K562 (cell line): ENCODE measurements around the gene R3HDM2. TPM values are rescaled to one million over a fixed set of nuclear protein-coding genes. Genes with fewer than 3 reads are reported as not detected.
"Not testable (repeated sequence)": the region's sequence is repeated elsewhere in the genome, so short reads cannot be mapped to it uniquely, and the experiment has no call there.

Experiments used
- ATAC-seq: fragments of 200-7000 bp; cut with Tn5 transposase; 3 replicates; pipeline ENCODE4 v1.9.1; 2020; ENCODE audit warnings: moderate library complexity
- BruUV-seq: library from RNA; stranded (reverse); fragments of 400-500 nt; replicated peaks from 2 replicates; lab custom pipeline; 2021; lab: Mats Ljungman, UMichigan
- CTCF ChIA-PET: fragments of 300-600 bp; formaldehyde crosslinking; extraction: SDS; loops from one replicate; lab custom pipeline; 2021; ENCODE audit warnings: low intra/inter-chr PET ratio; lab: Yijun Ruan, JAX
- POLR2A ChIA-PET: fragments of 300-600, 350-650 bp; sonication (Branson Sonifier 250); formaldehyde crosslinking; extraction: SDS; loops from one replicate; lab custom pipeline; 2021; ENCODE audit warnings: antibody characterized with exemption, inconsistent platforms; lab: Yijun Ruan, JAX
- DNase-seq, 4 experiments: peaks; one replicate each; pipeline versions ENCODE4 v3.0.0 to v3.0.0-alpha.2; 2011 to 2018; ENCODE audit warnings: low spot score in 3 of 4, mixed read lengths in 3 of 4; ENCODE audit errors: extremely low read depth in 1 of 4
- FAIRE-seq: peaks from 2 replicates; lab custom pipeline; 2011; peaks lifted over from hg19 to GRCh38; lab: Jason Lieb, UNC
- H2AFZ ChIP-seq: 2 replicates; pipeline ENCODE4 v1.6.0; 2011; ENCODE audit warnings: low read depth, low read length, control low read depth, inconsistent platforms
- H3K27ac ChIP-seq: fragments of 200-600 bp; 3 replicates; pipeline ENCODE4 v1.8.0; 2011; ENCODE audit warnings: low read depth, mild to moderate bottlenecking, control low read depth, inconsistent platforms, low read length, moderate library complexity, mixed read lengths; ENCODE audit errors: extremely low read depth
- H3K27me3 ChIP-seq, 2 experiments: fragments of 300-600 bp in 1 of 2; 2 replicates in 1 of 2; 3 replicates in 1 of 2; pipeline versions ENCODE4 v1.6.0 to v1.8.0; 2011; ENCODE audit warnings: inconsistent platforms in 2 of 2, low read length in 2 of 2, mild to moderate bottlenecking in 1 of 2, mixed read lengths in 1 of 2, moderate library complexity in 1 of 2; ENCODE audit not compliant: control insufficient read depth in 2 of 2, insufficient read depth in 2 of 2
- H3K36me3 ChIP-seq: fragments of 300-600 bp; 3 replicates; pipeline ENCODE4 v1.8.0; 2011; ENCODE audit warnings: mild to moderate bottlenecking, low read length, inconsistent platforms; ENCODE audit not compliant: control insufficient read depth, insufficient read depth
- H3K4me1 ChIP-seq, 2 experiments: fragments of 200-600 bp in 1 of 2; replicated peaks in 1 of 2; 2 replicates in 1 of 2; 3 replicates in 1 of 2; pipeline versions ENCODE4 v1.5.1 to v1.8.0; 2011; ENCODE audit warnings: inconsistent platforms in 2 of 2, low read length in 2 of 2, mild to moderate bottlenecking in 1 of 2, mixed read lengths in 1 of 2, moderate library complexity in 1 of 2; ENCODE audit not compliant: control insufficient read depth in 2 of 2, insufficient read depth in 2 of 2
- H3K4me2 ChIP-seq: 2 replicates; pipeline ENCODE4 v1.6.1; 2011; ENCODE audit warnings: low read length, control low read depth, inconsistent platforms, mixed read lengths; ENCODE audit not compliant: insufficient read depth
- H3K4me3 ChIP-seq: fragments of 200-600 bp; sonication (generic), shearing (Covaris generic); 2 replicates; pipeline ENCODE4 v1.5.1; 2016; ENCODE audit warnings: control low read depth, inconsistent platforms
- H3K79me2 ChIP-seq: fragments of 200-600 bp; 3 replicates; pipeline ENCODE4 v1.8.0; 2011; ENCODE audit warnings: low read length, inconsistent platforms; ENCODE audit not compliant: control insufficient read depth, insufficient read depth
- H3K9ac ChIP-seq, 2 experiments: 2 replicates each; pipeline versions ENCODE4 v1.6.0 to v1.6.1; 2011; ENCODE audit warnings: low read depth in 2 of 2, low read length in 2 of 2, control low read depth in 1 of 2, inconsistent platforms in 1 of 2, mild to moderate bottlenecking in 1 of 2, mixed read lengths in 1 of 2; ENCODE audit not compliant: insufficient read depth in 1 of 2
- H3K9me1 ChIP-seq: one replicate; pipeline ENCODE4 v1.6.0; 2011; ENCODE audit warnings: inconsistent platforms, mild to moderate bottlenecking, low read length, moderate library complexity; ENCODE audit not compliant: control insufficient read depth, insufficient read depth
- H3K9me3 ChIP-seq: replicated peaks from 2 replicates; pipeline ENCODE4 v1.5.1; 2011; ENCODE audit warnings: low read depth, low read length, inconsistent platforms; ENCODE audit not compliant: control insufficient read depth, insufficient read depth
- H4K20me1 ChIP-seq: replicated peaks from 2 replicates; pipeline ENCODE4 v1.6.1; 2011; ENCODE audit warnings: low read length, inconsistent platforms, mixed read lengths; ENCODE audit not compliant: control insufficient read depth, insufficient read depth
- AFF1 ChIP-seq, 2 experiments: fragments of 450-650 bp; IDR thresholded peaks; 2 replicates each; pipeline ENCODE4 v1.6.1; 2018; ENCODE audit warnings: mild to moderate bottlenecking in 2 of 2, low read depth in 1 of 2; ENCODE audit not compliant: partially characterized antibody in 2 of 2
- ATF3 ChIP-seq, 2 experiments: fragments of 450-650 bp in 1 of 2; sonication (generic) in 1 of 2; formaldehyde crosslinking in 1 of 2; IDR thresholded peaks in 1 of 2; conservative IDR thresholded peaks in 1 of 2; 2 replicates each; pipeline versions ENCODE4 v1.6.1 to v1.8.1; 2016 to 2023; ENCODE audit warnings: mild to moderate bottlenecking in 2 of 2, moderate library complexity in 2 of 2, inconsistent platforms in 1 of 2, missing genetic modification reagents in 1 of 2
- CCNT2 ChIP-seq: IDR thresholded peaks from 2 replicates; pipeline ENCODE4 v1.6.1; 2011; ENCODE audit warnings: borderline replicate concordance, low read depth, mild to moderate bottlenecking, moderate library complexity, mixed read lengths, low read length; ENCODE audit not compliant: insufficient read length; ENCODE audit errors: extremely low read depth
- MBD1 ChIP-seq: fragments of 250-450 bp; sonication (Bioruptor Pico); IDR thresholded peaks from 2 replicates; pipeline ENCODE4 v1.8.0; 2022; ENCODE audit warnings: inconsistent platforms
- MCM2 ChIP-seq: fragments of 450-650 bp; IDR thresholded peaks from 2 replicates; pipeline ENCODE4 v1.6.1; 2017; ENCODE audit warnings: low read depth, mild to moderate bottlenecking
- ZNF57 ChIP-seq: fragments of 450-650 bp; formaldehyde crosslinking; IDR thresholded peaks from 2 replicates; pipeline ENCODE4 v1.4.0; 2020; ENCODE audit warnings: mild to moderate bottlenecking, moderate library complexity
- WGBS: fragments of 100-300 bp; shearing (Covaris generic); methylation state at CpG from one replicate; pipeline ENCODE4 v1.1.6; 2016; ENCODE audit warnings: low coverage, mixed read lengths; ENCODE audit not compliant: insufficient coverage; ENCODE audit errors: missing lambda C conversion rate; 5-methylcytosine and 5-hydroxymethylcytosine counted together
- in situ Hi-C: fragments of 300-500 bp; cut with MboI; formaldehyde crosslinking; loops from 4 replicates; pipeline ENCODE4 v1.15.0; 2018; ENCODE audit warnings: inconsistent platforms, mixed read lengths
- intact Hi-C: fragments of 100-400 bp; cut with micrococcal nuclease; formaldehyde crosslinking; loops from 2 replicates; pipeline ENCODE4 v1.14.2; 2022
- polyA plus RNA-seq, 8 experiments: library from polyadenylated mRNA; depleted of rRNA in 4 of 8; stranded (reverse) in 5 of 8; unstranded in 3 of 8; fragments of >200 nt; fragmentation: Nextera tagmentation in 2 of 8; fragmentation: Illumina TruSeq in 1 of 8; extraction: Ambion mirVana in 2 of 8; extraction: Trizol in 1 of 8; gene quantifications; 2 replicates each; pipeline versions ENCODE4 v1.2.1 to v1.2.3, GENCODE V29; 2011 to 2014; ENCODE audit warnings: inconsistent platforms in 1 of 8, missing spikeins in 1 of 8
- total RNA-seq, 7 experiments: library from RNA; depleted of rRNA in 6 of 7; stranded (reverse); fragments of >200 nt in 6 of 7; fragmentation: Illumina TruSeq in 2 of 7; extraction: Trizol in 2 of 7; gene quantifications; 2 replicates each; pipeline versions ENCODE4 v1.2.1 to v1.2.3, GENCODE V29; 2011 to 2021; ENCODE audit warnings: low replicate concordance in 1 of 7

The R3HDM2 gene
- total and polyA plus RNA-seq, 9 of the 15 experiments (the other 6 are each of a cell fraction or from before 2014, with no cell fraction given): 3.3 to 18.8 (median 9.0) TPM

- Histone ChIP-seq H3K36me3 (no peaks in the 10 kb centered on the region), H3K9ac (no peak overlapping the region), H3K27ac (no peak overlapping the region), H3K9me1 (no peaks in the 10 kb centered on the region), H3K4me3 (no peak overlapping the region), H3K27me3 (no peaks in the 10 kb centered on the region), H3K4me1 (no peaks in the 10 kb centered on the region), H3K4me2 (no peak overlapping the region), H2AFZ (no peak overlapping the region), H4K20me1 (no peaks in the 10 kb centered on the region), H3K79me2 (no peaks in the 10 kb centered on the region), H3K9me3 (no peaks in the 10 kb centered on the region)
- intact Hi-C loops: no loop called here
- no TSS peak for BruUV-seq
- DNase-seq (no peak), FAIRE-seq (no peak), ATAC-seq (no peak)
- CTCF ChIA-PET: no interaction called here
- 72% methylated on average over 3 of the region's 3 CpGs for WGBS
- in situ Hi-C loops: no loop called here
- TF ChIP-seq MCM2 (no peak), CCNT2 (no peak), MBD1 (CRISPR knock-in tag) (no peak), AFF1 (IDR thresholded peaks at IDR 0.05; ENCODE audit: low read depth in 1 of 2, partially characterized antibody in 2 of 2) (peak in 1 of 2 experiments; percentile 94), ZNF57 (no peak), ATF3 (IDR thresholded peaks at IDR 0.05) (no peak), ATF3 (CRISPR knock-in tag; conservative IDR thresholded peaks at IDR 0.05) (no peak)
- POLR2A ChIA-PET: interaction anchor here (0.6 to 1.8 kb wide), 2 partner anchors 13 to 303 kb away, joined by 3 to 6 read pairs; no protein-coding TSS in a partner anchor
These were observed 64.5 kb downstream of the R3HDM2 start for GRCh38 chr12:57366315-57366714.

- H4K20me1 ChIP-seq, H3K9ac ChIP-seq, H3K36me3 ChIP-seq, ATAC-seq, H3K27me3 ChIP-seq, FAIRE-seq, in situ Hi-C loops, H3K9me3 ChIP-seq, H3K79me2 ChIP-seq, H3K4me3 ChIP-seq, H3K4me1 ChIP-seq, BruUV-seq, DNase-seq, CTCF ChIA-PET, H2AFZ ChIP-seq, POLR2A ChIA-PET, H3K27ac ChIP-seq, H3K4me2 ChIP-seq, intact Hi-C loops, H3K9me1 ChIP-seq: not testable (repeated sequence)
- WGBS: 92% methylated on average over 5 of the region's 5 CpGs
These were observed 66.7 kb downstream of the R3HDM2 start for GRCh38 chr12:57364156-57364555.
